Measurements from ENCODE around the gene SH3RF1.
"Not testable (repeated sequence)": the region's sequence is repeated elsewhere in the genome, so short reads cannot be mapped to it uniquely, and the experiment has no call there.

The SH3RF1 gene

DNA sequence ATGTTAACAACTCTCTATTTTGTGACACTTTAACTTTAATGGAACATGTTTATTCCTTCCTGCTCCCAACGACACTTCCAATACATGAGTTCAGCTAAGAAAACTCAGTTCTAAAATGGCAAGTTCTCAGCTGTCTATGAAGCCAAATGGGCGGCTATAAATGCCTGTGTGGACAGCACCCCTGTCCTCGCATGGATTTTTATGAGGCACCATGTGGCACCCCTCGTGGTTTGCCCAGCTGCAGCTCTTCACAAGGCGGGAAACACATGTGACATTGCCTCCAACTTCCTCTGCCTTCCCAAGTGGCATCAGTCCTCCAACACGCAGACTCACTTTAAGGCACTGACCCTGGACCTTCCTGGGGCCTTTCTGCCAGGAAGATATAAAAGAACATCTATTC lies 48.0 kb downstream of the SH3RF1 start:
- DNase-seq: no peak

DNA sequence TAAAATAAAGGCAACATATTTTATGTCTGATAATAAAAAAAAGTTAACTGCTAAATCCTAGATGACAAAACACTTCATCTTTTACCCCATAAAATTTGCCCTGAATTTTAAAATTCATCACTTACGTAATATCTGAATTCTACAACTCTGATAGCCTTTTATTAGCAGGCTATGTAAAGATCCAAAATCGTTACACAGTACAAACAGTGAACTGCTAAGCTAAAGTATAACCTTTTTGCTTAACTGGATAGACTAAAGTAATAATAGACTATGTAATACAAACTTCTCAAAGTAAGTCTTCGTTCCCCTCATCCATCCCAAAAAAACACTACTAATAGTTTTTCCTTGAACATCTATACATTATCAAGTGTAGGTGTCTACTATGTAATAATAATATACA lies 49.1 kb downstream of the SH3RF1 start:
- no peak for DNase-seq

DNA sequence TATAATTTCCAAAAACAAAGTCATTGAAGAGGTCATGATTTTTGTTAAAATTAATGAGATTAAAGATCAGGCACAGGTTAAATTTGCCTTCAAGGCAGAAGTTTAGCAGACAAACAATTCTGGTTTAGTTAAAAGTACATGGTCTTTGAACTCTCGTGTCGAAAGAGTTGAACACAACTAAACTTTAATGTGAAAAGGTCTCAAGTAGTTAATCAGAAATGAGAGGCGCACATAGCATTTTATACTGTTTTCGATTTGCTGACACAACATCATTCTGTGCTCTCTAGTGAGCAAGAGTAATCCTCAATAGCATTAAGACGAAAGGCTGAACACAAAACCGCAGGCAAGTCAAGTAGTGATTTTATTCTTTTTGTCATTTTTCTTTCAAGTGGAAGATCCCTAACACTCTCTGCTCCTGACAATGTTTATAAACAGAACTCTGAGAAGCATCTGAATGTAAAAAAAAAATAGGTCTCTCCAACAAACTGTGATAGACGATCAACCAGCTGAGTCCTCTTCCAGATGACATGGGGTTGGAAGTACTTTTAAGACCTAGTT lies 49.8 kb downstream of the SH3RF1 start:
- DNase-seq: no peak

DNA sequence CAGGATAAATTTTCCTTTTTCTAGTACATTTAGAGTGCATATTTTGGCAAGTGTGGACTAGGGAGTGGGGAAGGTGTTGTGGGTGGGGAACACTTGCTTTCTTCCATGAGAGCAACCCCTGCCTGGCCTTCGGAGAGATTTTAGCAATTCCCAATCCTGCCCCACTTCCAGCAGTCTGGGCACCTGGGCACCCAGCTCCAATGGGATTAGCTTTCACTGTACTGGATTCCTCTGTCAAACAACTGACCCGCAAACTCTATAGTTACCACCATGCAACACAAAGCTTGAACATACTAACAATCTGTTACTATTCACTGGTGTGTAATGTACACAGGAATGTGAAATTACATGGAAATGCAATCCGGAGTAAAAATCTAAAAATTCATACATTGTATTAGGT lies 50.3 kb downstream of the SH3RF1 start:
- no peak for DNase-seq

DNA sequence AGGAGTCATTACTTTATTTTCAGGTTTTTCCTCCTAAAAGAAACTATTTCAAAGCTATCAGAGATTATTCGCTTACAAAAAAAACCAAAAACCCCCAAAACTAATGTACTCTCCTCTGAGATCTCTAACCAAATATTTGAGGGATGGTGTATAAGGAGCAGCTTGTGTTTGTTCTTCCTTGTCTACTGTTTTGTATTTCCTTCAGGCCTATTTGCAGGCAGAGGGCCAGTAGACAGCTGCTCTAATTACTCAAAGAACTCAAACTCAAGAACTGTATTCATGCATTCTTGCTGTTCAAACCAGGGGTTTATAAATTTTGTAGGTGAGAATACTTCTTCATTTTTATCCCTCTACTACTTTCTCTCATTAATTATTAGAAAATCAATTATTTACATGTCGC lies 51.3 kb downstream of the SH3RF1 start:
- DNase-seq: no peak

DNA sequence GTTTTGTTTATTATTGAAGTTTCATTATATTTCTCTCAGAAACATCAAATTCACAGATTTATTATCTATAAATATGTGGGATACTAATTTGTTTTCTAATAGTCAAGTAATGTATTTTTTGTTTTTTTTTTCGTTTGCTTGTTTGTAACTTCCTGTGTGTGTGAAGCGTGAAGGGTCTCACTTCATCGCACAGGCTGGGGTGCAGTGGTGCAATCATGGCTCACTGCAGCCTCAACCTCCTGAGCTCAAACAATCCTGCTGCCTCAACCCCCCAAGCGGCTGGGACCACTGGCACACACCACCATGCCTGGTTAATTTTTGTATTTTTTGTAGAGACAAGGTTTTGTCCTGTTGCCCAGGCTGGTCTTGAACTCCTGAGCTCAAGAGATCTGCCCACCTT lies 55.1 kb downstream of the SH3RF1 start:
- no peak for DNase-seq

DNA sequence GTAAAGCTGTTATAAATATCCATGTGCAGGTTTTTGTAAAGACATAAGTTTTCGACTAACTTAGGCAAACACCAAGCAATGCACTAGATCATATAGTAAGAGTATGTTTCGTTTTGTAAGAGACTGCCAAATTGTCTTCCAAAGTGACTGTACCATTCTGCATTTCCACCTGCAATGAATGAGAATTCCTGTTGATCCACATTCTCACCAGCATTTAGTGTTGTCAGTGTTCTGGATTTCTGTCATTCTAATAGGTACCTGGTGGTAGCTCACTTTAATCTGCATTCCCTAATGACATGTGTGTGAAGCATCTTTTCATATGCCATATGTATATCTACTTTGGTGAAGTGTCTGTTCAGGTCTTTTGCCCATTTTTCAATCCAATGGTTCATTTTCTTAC lies 57.8 kb downstream of the SH3RF1 start:
- no peak for DNase-seq

DNA sequence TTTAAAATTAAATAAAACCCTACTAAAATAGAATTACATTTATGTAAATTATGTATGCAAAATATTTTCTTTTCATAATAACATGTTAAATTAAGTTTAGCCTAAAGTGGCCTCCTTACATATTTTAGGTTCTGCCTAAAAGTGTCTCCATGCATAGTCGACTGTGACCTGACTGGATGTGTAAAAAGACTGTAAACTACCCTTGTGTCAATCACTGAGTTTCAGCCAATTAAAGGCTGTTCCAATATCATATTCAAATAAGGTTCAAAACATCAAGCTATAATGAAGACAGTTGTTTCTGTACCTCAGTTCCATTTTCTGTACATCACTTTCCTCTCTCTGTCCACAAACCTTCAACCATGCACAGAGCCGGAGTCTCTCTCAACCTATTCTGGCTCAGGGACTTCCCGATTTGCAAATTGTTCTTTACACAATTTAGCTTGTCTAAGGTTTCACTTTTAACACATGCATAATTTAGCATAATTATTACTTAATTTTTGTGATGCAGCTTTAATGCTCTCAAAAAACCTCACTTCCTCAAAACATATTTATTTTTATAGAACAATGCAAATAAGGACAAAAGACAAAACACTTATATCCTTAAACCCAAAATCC lies 60.1 kb downstream of the SH3RF1 start:
- no peak for DNase-seq

DNA sequence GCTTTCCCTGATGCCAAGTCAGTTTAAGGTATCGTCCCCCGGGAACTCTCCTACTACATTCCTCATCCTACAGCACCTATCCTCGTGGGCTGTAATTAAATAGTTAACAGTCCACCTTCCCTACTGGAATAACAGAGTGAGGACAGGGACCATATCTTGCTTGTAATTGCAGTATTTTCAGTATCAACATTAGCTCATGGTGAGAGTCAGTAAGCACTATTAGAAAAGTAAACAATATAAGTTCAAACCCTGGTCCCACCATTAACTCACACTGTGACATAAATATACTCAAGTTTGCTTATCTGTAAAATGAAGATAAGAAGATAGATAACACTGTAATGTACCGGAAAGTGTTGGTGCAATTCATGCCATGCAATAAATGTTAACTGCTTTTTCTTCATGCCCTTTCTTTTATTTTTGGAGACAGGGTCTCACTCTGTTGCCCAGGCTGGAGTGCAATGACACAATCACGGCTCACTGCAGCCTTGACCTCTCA lies 61.3 kb downstream of the SH3RF1 start:
- no peak for DNase-seq

DNA sequence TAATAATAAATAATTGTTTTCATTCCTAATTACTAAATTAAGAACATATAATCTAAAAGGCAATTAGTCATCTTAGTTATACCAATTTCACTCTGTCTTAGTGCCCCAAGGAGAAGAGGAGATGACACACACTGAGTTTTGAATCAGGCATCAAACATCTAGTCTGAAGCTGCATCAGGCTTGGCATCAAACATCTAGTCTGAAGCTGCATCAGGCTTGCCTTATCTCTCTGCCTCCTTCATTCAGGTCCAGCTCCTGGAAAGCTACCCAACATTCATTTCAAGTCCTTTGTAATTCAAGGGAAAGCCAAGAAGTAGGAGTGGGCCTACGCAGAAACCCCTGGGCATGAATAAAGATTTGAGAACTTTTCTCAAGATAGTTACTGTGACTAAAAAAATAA lies 62.2 kb downstream of the SH3RF1 start:
- no peak for DNase-seq

DNA sequence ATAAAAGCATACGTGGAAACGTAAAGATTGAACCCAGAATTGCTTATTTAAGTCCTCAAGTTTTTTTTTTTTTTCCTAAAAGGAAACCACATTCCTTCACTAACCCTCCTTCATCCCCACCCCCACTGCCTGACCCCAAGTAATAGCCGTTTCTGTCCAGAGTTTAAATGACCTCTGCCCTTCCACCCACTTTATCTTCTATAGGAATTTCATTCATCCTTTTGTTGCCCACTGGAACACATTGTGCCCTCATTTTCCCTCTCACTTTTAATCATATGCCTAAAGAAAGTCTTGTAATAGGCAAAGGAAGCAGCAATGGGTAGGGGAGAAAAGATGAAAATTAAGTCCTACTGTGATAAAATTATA lies 62.7 kb downstream of the SH3RF1 start:
- DNase-seq: no peak

DNA sequence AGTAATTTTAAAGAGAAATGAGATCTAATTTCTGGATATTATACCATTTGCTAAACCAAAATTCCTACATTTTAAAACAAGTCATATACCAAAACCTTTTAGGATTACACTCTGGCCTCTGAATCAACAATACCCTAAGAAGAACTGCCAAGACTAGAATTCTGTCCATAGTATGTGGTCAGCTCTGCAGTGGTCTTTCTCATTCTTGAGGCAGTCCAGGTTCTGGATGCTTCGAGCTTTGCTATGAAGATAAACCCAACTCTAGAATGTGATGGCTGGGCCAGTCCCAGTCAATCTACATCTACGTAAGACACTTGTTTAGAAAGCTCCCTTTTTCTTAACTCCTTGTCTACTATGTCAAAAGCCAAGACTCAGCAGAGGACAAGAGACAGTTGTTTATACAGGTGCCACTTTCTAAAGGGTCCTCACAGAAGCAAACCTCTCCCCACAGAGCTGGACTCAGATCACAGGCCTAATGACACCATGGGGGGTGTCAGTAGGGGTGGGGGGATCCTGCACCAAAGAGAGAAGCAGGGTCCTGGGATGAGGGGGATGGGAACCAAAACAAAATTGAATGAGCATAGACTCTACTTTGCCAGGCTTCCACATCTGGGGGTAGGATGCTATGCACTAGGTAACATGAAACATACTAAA lies 63.2 kb downstream of the SH3RF1 start:
- DNase-seq: no peak

DNA sequence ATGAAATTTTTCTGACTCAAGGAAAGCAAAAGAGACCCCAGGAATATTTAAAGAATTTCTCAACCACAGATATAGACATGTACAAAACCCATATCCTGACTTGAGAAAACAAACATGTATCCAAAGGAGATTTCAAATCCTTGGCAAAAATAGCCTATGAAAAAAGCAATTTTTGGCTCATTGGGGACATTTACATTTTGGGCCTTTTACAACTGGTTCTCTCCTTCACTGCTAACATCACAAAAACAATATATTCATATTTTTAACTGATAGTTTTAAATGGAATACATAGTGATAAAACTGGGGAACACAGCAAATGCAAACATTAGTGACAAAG lies 65.0 kb downstream of the SH3RF1 start:
- no peak for DNase-seq

DNA sequence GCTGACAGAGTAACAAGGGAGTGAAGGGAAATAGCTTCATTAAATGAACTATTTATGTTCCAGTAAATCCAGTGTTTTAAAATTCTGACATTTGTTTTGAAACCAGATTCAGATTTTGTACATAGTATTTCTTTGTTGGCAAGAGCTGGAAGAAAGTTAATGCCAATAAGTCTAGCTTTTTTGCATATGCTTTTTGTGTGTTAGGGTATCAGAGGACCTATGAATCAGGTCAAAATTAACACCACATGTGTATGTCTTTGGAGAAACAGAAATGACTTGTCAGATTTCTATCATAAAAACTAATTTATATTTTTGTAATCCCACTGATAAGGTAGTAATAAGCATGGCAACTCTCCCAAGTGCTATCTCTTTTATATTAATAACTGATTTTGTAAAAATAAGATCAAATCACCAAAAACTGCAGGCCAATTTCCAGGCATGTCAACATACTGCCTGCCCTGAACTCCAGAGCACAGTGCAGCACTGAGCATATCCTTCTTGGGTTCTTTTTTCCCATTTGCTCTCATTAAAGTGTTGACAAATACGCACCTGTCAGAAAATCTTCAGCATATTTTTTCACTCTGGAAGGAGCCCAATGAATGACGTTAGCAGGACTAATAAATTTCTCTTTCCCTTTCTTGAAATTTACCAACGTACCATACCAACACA lies 65.5 kb downstream of the SH3RF1 start:
- no peak for DNase-seq

DNA sequence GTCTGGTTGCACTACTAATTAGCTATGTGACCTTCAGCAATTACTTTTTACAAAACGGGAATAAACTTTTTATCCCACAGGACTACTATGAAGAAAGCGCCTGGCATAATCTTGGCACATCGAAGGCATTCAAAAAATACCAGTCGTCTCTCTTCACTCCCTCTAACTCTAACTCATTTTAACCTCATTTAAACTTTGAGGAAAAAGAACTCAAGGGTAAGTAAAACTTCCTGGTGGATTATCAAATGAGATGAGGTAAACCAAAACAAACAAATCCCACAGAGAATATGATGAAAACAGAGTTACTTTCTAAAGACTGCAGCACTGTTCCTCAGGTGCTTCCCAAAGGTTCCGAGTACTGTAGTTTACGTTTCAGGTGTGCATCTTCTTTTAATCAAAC lies 66.9 kb downstream of the SH3RF1 start:
- no peak for DNase-seq

DNA sequence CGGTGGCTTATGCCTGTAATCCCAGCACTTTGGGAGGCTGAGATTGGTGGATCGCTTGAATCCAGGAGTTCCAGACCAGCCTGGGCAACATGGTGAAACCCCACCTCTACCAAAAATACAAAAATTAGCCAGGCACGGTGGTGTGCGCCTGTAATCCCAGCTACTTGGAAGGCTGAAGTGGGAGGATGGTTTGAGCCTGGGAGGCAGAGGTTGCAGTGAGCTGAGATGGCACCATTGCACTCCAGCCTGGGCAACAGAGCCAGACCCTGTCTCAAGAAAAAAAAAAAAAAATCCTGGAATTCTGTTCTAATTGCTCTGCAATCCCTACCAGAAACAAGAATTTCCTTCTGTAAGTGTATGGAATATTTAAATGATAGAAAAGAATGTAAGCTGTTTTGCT lies 67.5 kb downstream of the SH3RF1 start:
- not testable (repeated sequence) for DNase-seq

DNA sequence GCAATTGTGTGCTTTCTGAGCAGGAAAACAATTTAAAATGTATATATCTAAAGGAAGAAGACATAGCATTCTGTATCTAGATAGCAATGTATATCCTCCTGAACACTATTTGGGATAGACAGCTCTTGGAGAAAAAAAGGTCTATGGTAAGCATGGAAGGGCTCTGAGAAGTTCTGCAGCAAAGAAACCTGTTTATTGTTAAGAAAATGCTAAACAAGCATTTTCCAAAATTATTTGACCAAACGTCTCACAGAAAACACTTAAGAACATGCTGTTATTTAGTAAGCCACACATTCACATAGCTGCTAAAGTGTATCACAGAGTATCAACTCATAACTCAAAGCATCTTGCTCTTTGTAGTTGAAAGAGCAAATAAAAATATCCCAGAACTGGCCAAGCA lies 67.9 kb downstream of the SH3RF1 start:
- DNase-seq: no peak

DNA sequence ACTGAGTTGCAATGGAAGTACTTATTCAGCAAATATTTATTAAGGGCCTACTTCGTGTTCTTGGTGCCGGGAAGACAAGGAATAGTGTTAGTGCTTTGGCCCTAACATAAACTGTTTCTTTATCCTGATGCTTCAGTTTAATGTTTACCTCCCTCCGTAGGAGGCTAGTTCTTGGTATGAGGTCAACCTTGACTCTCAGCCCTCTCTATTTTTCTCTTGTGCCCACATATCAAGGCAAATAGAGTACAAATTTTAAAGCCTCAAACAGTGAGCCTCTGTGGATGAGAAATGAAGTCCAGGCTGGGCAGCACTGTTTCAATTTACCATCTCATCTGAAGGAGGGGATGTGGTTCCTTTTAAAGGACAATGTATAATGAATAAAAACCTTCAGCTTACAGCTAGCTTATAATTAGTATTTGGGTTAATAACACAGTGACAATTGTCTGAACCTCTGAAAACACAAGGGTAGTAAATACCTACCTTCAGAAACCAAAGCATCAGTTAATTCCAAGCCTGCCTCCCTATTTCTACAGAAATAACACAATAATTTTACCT lies 68.5 kb downstream of the SH3RF1 start:
- no peak for DNase-seq

DNA sequence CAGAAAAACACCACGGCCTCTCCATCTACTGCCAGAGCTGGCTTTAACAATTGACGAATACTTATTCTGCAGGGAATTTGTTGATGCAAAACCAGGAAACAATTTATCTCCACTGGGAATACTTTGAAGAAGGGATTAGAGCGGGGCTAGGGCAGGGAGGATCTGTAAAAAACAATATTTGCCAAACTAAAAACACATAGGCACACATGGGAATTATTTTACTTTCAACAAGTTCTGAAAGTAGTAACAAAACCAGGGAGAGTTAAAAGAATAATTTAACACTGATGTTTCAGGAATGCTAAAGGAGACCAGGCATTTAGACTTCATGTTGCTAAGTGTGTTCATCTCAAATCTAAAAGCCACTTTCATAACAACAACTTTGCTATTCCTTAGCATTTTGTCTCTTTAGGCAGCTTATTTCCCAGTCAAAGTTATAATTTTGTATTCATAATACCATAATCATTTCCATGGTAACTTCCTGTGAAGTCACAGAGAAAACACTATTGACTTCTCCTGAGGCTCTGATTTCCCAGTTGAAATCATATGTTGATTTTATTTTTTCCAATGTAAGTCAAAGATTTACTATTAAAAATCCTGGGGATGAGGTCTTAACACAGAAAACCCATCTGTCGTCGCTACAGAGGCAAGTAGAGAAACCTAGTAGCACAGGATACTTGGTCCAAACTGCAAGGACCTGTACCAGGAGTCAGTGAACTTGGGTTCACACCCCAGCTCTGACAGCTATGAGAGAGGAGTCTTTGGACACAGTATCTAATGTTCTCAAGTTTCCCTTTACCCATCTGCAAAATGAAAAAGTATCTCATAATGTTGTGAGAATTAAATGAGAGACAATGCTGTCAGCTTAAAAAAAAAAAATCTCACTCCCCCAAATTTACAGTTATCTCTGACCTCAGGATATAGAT lies 69.3 kb downstream of the SH3RF1 start:
- no peak for DNase-seq

DNA sequence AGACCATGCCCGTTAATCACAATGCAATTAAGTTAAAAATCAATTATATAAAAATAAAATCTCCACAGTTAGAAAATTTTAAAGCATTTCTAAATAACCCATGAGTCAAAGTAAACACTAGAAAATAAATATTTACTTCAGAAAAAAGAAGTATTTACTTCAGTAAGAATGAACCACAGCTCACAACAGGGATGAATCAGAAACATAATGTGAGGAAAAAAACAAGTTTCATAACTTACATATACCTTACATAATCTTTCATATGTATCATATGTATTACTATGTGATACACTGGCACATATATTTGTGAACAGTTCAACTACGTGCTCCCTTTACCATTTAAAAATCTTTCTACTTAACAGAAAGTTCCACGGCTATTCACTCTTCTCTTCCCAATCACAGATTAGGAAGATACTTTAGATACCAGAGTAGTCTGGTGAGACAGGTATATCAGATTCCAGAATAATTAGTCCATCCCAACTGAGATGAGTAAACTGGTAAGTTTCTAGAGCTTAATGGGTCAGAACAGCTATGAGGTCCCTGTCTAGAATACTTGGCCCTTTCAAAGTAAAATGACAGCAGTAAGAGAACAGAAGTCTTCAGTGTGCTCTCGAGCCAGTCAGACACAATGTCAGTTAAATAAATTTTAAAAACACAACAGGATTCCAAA lies 70.3 kb downstream of the SH3RF1 start:
- no peak for DNase-seq

DNA sequence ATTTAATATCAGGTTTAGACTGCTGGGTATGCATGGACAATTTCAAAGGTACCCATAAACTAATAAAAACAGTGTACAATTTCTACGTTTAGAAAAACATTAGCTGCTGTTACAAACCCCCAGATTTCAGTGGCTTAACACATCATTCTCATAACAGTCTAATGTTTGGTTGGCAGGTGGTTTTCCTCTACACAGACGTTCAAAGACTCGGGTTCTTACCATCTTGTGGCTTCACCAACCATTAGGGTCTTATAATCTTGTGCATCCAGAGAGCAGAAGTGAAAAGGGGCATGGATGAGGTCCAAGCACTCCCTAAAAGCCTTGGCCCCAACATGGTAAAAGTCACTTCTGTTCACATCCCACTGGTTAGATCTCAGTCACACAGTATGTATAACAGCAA lies 71.6 kb downstream of the SH3RF1 start:
- no peak for DNase-seq

DNA sequence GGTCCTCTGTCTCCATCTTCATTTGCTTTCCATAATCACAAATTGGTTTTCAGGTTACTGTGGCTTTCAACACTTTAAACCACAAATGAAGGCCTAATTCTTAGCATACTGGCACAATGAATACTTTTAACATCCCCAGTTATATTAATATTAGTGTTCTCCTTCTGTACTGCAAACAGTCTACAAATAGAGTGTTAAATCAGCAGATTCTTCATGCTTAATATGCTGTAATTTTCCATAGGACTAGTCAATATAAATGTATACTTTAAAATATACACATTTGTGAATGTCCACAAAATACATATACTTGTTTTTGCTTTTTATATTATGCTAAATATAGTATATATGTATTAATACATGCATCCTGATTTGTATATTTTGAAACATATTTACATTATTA lies 72.6 kb downstream of the SH3RF1 start:
- no peak for DNase-seq

Measured in activated effector memory CD4-positive, alpha-beta T cell treated with Interleukin-2 at 50 U/mL for 16 hours (primary cell).